Pancreas (tissue), 10 donors: ENCODE results near the gene PDIA2. TPM values are rescaled to one million over a fixed set of nuclear protein-coding genes. Genes with fewer than 3 reads are reported as not detected.
"Not testable (repeated sequence)": the region's sequence is repeated elsewhere in the genome, so short reads cannot be mapped to it uniquely, and the experiment has no call there.

Experiments
- ATAC-seq, 4 donors: fragments of 200-7000 bp; cut with Tn5 transposase; one replicate each; pipeline versions ENCODE4 v1.8.0 to v1.9.1; 2020; ENCODE audit warnings: mild to moderate bottlenecking in 4 of 4, moderate library complexity in 4 of 4
- DNase-seq, 6 donors: peaks; one replicate each; pipeline ENCODE4 v3.0.0-alpha.2; 2020
- FAIRE-seq: peaks from 2 replicates; lab custom pipeline; 2012; peaks lifted over from hg19 to GRCh38; lab: Jason Lieb, UNC
- H3K27ac ChIP-seq, 4 donors: fragments of 200-600 bp; sonication (generic); 1 replicate in 3 of 4; 2 replicates in 1 of 4; pipeline versions ENCODE4 v1.5.0 to v1.8.0; 2020
- H3K27me3 ChIP-seq, 4 donors: fragments of 200-600 bp; one replicate each; pipeline ENCODE4 v1.8.0; 2021
- H3K36me3 ChIP-seq, 3 donors: fragments of 200-600 bp; sonication (generic) in 1 of 3; one replicate each; pipeline versions ENCODE4 v1.5.0 to v1.8.0; 2020 to 2021
- H3K4me1 ChIP-seq, 3 donors: fragments of 200-600 bp; one replicate each; pipeline ENCODE4 v1.8.0; 2021
- H3K4me3 ChIP-seq, 4 donors: fragments of 200-600 bp; sonication (generic) in 2 of 4; one replicate each; pipeline versions ENCODE4 v1.5.0 to v1.8.0; 2020 to 2021
- H3K9me3 ChIP-seq, 4 donors: fragments of 200-600 bp; one replicate each; pipeline ENCODE4 v1.8.0; 2021
- CTCF ChIP-seq, 4 donors: fragments of 200-600 bp; sonication (generic) in 3 of 4; IDR thresholded peaks; one replicate each; pipeline versions ENCODE4 v1.5.0 to v1.8.0; 2021; ENCODE audit warnings: antibody characterized with exemption in 4 of 4
- WGBS, 2 donors: extraction: QIAGEN DNeasy Blood & Tissue Kit; methylation state at CpG; one replicate each; pipeline ENCODE4 v1.1.7; 2013; 5-methylcytosine and 5-hydroxymethylcytosine counted together
- intact Hi-C, 3 donors: fragments of 100-400 bp; cut with DNase I; formaldehyde crosslinking; loops; one replicate each; pipeline versions ENCODE4 v1.11.1 to v1.14.2; 2022
- polyA plus RNA-seq, 2 donors: library from polyadenylated mRNA; stranded (reverse); fragments of 200-250 nt; gene quantifications; one replicate each; pipeline ENCODE4 v1.2.3, GENCODE V29; 2013
- total RNA-seq, 6 donors: library from RNA; stranded (reverse); fragmentation: NEBNext Ultra II Directional in 4 of 6; extraction: Animal tissue kit (Norgen Biotek cat#: 25700) in 4 of 6; gene quantifications; one replicate each; pipeline versions ENCODE4 v1.2.1 to v1.2.4, GENCODE V29; 2021 to 2023
- donor health status: healthy with polysubstance abuse.
- donor health status: DM: no; HTN: no; CAD: no; lungs with moderate emphysema.
- donor health status: DM: no; HTN: no; CAD: no.
- donor health status: control.
- donor health status: control.
- donor health status: Bipolar disorder and iron deficiency.
- donor health status: DM: yes; HTN: yes; CAD: no.
- donor health status: DM: no; HTN: no; CAD: no.
- donor health status: DM: no; HTN: no; CAD: no.
- donor health status: DM: yes; HTN: yes; CAD: no.

PDIA2 gene
- total and polyA plus RNA-seq, 8 donors = 13.0 to 3,084 (median 1,145) TPM

DNA sequence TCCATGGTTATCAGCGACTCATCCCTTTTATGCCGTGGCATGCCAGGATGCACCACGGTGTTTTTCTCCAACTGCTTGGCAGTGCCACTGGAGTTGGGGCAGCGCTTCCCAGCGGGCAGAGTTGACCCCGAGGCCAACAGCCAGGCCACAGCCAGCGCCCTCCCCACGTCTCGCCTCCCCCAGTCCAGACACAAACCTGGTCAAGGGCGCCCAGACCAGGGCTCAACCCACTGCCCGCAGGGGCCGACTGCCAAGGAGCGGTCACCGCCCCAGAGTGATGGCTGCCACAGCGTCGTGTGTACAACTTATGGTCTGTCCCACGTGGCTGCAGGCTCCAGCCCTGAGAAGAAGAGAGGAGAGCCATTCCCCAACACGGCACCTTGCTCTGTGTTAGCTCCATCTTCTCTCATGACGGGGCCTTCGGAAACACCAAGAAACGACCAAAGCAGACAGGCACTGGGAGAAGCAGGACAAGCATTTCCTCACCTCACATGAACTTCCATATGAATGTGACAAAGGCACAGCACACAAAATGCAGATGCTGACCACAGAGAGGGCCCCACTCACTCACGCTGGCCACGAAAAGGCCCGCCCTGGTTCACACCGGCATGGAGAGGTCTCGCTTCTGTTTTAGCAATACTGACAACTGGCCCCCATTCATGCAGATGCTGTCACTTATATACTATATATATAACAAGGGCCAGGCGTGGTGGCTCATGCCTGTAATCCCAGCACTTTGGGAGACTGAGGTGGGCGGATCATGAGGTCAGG lies 42.6 kb downstream of the PDIA2 start:
- Histone ChIP-seq H3K27me3 (no peaks in the 10 kb centered on the region), H3K36me3 (no peaks in the 10 kb centered on the region), H3K4me3 (no peak overlapping the region), H3K27ac (no peak overlapping the region), H3K9me3 (no peaks in the 10 kb centered on the region), H3K4me1 (peaks cover 0 to 8% (median 0%) of the 10 kb centered on the region in 3 donors)
- FAIRE-seq (no peak), ATAC-seq (no peak), DNase-seq (no peak)
- no peak for TF ChIP-seq CTCF (IDR thresholded peaks at IDR 0.05)
- WGBS, 2 donors = 92 to 95% methylated on average over 28 of the region's 28 CpGs
- intact Hi-C loops = no loop called here

DNA sequence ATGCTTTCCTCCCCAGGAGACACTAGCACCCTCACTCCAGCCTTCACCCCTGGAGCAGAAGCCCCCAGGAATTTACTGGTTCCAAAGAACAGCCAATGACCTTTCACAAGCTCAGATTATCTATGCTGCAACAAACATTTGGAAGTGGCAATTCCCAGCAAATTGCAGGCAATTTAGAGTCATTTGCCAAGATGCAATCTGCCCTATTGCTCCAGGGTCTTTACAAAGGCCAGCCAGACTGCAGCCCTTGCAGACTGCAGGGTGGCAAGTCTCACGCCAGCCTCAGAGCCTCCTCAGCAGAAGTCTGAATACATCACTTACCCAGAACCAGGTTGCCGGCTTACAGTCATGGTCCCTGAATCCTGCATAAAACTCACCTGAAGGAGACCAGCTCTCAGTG lies 47.8 kb downstream of the PDIA2 start:
- Histone ChIP-seq H3K4me3 (no peak overlapping the region), H3K9me3 (no peaks in the 10 kb centered on the region), H3K36me3 (no peaks in the 10 kb centered on the region), H3K27me3 (no peaks in the 10 kb centered on the region), H3K27ac (no peak overlapping the region), H3K4me1 (peaks cover 0 to 8% (median 0%) of the 10 kb centered on the region in 3 donors)
- TF ChIP-seq CTCF (IDR thresholded peaks at IDR 0.05) = no peak
- DNase-seq = no peak
- ATAC-seq = no peak
- intact Hi-C loops = no loop called here
- FAIRE-seq = no peak
- 90 to 93% methylated on average over 2 of the region's 2 CpGs for WGBS, 2 donors

DNA sequence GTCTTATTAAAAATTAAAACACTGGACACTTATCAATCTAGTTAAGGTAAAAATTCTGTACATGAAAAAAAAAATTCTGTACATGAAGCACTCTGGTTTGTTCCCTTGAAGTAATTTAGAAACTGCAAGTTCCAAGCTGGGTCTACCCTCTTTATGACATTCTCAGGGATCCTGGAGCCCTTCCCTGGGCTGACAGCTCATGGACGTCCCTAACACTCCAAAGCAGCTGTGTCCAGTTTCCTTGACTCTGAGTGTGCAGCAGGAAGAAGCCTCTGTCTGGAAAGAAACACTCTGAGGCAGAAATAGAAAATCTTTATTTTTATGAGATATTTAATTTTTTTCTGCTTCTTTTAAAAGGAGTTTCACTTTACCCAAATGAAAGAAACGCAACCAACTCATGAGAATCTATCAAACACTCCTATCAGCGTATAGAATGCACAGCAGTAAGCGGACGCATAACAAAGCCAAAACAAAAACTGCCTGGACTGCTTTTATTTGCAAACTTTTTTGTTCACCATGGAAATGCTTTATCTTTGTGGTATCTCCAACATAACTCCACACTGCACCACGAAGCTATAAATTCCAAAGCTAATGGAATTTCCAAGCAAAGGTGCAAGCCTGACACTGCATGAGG lies 48.3 kb downstream of the PDIA2 start:
- H3K27me3 ChIP-seq, H3K9me3 ChIP-seq, H3K4me3 ChIP-seq, H3K27ac ChIP-seq, FAIRE-seq, intact Hi-C loops, DNase-seq, H3K36me3 ChIP-seq, ATAC-seq, H3K4me1 ChIP-seq: not testable (repeated sequence)
- whole genome bisulfite sequencing, 2 donors = 74 to 80% methylated on average over 6 of the region's 6 CpGs

- no peak overlapping the region for H3K4me3 ChIP-seq
- no peaks in the 10 kb centered on the region for H3K4me1 ChIP-seq
- no peak overlapping the region for H3K27ac ChIP-seq
- no peaks in the 10 kb centered on the region for H3K27me3 ChIP-seq
- no peaks in the 10 kb centered on the region for H3K9me3 ChIP-seq
- FAIRE-seq (no peak), ATAC-seq (no peak), DNase-seq (no peak)
- no peak for TF ChIP-seq CTCF (IDR thresholded peaks at IDR 0.05)
- intact Hi-C loops = no loop called here
- H3K36me3 ChIP-seq = no peaks in the 10 kb centered on the region
- WGBS, 2 donors = 79 to 87% methylated on average over 6 of the region's 6 CpGs
Measured at GRCh38 chr16:333406-334094, 50.6 kb downstream of the PDIA2 start.

GRCh38 chr16:334164-334832 lies 51.3 kb downstream of the PDIA2 start:
- H3K27me3 ChIP-seq, ATAC-seq, H3K36me3 ChIP-seq, intact Hi-C loops, H3K4me1 ChIP-seq, DNase-seq, H3K27ac ChIP-seq, FAIRE-seq, H3K4me3 ChIP-seq, H3K9me3 ChIP-seq: not testable (repeated sequence)
- WGBS, 2 donors = 93 to 100% methylated on average over 5 of the region's 5 CpGs

DNA sequence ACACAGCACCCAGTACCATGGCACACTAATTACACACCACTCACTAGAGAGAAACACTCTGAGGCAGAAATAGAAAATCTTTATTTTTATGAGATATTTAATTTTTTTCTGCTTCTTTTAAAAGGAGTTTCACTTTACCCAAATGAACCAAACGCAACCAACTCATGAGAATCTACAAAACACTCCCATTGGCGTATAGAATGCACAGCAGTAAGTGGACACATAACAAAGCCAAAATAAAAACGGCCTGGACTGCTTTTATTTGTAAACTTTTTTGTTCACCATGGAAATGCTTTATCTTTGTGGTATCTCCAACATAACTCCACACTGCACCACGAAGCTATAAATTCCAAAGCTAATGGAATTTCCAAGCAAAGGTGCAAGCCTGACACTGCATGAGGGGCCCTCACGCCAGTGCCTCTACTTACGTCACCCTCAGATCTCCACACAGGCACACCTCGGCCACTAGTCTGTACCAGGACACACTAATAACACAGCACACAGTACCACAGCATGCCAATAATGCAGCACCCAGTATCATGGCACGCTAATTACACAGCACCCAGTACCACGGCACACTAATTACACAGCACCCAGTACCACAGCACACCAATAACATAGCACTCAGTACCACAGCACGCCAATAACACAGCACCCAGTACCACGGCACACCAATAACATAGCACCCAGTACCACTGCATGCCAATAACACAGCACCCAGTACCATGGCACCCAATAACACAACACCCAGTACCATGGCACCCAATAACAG lies 52.1 kb downstream of the PDIA2 start:
- DNase-seq, H3K4me1 ChIP-seq, intact Hi-C loops, H3K36me3 ChIP-seq, ATAC-seq, H3K9me3 ChIP-seq, H3K27ac ChIP-seq, H3K4me3 ChIP-seq, H3K27me3 ChIP-seq, FAIRE-seq: not testable (repeated sequence)
- WGBS, 2 donors = 89 to 91% methylated on average over 11 of the region's 11 CpGs
